Natural killer cell (primary cell): ENCODE measurements around the gene UGT2B7. TPM values are rescaled to one million over a fixed set of nuclear protein-coding genes. Genes with fewer than 3 reads are reported as not detected.
"Not testable (repeated sequence)": the region's sequence is repeated elsewhere in the genome, so short reads cannot be mapped to it uniquely, and the experiment has no call there.

Experiments
- ATAC-seq, 3 donors: fragments of 150-1000 bp in 2 of 3; fragments of 200-7000 bp in 1 of 3; cut with Tn5 transposase; 1 replicate in 1 of 3; 2 replicates in 2 of 3; pipeline ENCODE4 v1.10.0; 2021; ENCODE audit warnings: mild to moderate bottlenecking in 2 of 3, moderate library complexity in 2 of 3
- DNase-seq, 2 donors: peaks; one replicate each; pipeline versions ENCODE4 v3.0.0 to v3.0.0-alpha.2; 2013 to 2021; ENCODE audit warnings: mixed read lengths in 1 of 2
- H3K27ac ChIP-seq: one replicate; pipeline ENCODE4 v1.5.1; 2013; ENCODE audit warnings: mild to moderate bottlenecking, low read length
- H3K27me3 ChIP-seq: one replicate; pipeline ENCODE4 v1.6.1; 2013; ENCODE audit warnings: low read length; ENCODE audit not compliant: control insufficient read depth, insufficient read depth
- H3K36me3 ChIP-seq: one replicate; pipeline ENCODE4 v1.6.1; 2013; ENCODE audit warnings: low read length; ENCODE audit not compliant: control insufficient read depth, insufficient read depth
- H3K4me1 ChIP-seq: one replicate; pipeline ENCODE4 v1.6.1; 2013; ENCODE audit warnings: low read length; ENCODE audit not compliant: control insufficient read depth, insufficient read depth
- H3K4me3 ChIP-seq: one replicate; pipeline ENCODE4 v1.5.1; 2013; ENCODE audit warnings: low read length
- H3K9me3 ChIP-seq: one replicate; pipeline ENCODE4 v1.6.1; 2013; ENCODE audit warnings: low read length; ENCODE audit not compliant: control insufficient read depth, insufficient read depth
- H3K27ac Mint-ChIP-seq, 2 donors: one replicate each; pipeline ENCODE4 v1.8.0; 2022; ENCODE audit warnings: mild to moderate bottlenecking in 2 of 2, mixed read lengths in 2 of 2, moderate library complexity in 1 of 2
- H3K27me3 Mint-ChIP-seq, 2 donors: one replicate each; pipeline ENCODE4 v1.8.0; 2022; ENCODE audit warnings: low read depth in 2 of 2, mixed read lengths in 2 of 2
- H3K36me3 Mint-ChIP-seq: one replicate; pipeline ENCODE4 v1.8.0; 2022; ENCODE audit warnings: mixed read lengths
- H3K4me1 Mint-ChIP-seq, 2 donors: one replicate each; pipeline ENCODE4 v1.8.0; 2022; ENCODE audit warnings: mixed read lengths in 2 of 2
- H3K4me3 Mint-ChIP-seq: one replicate; pipeline ENCODE4 v1.8.0; 2022; ENCODE audit warnings: mild to moderate bottlenecking, moderate library complexity, mixed read lengths
- H3K9me3 Mint-ChIP-seq, 2 donors: one replicate each; pipeline ENCODE4 v1.8.0; 2022; ENCODE audit warnings: mixed read lengths in 2 of 2
- WGBS: methylation state at CpG from one replicate; pipeline ENCODE4 v1.1.7; 2013; ENCODE audit warnings: missing lambda C conversion rate; ENCODE audit not compliant: insufficient coverage; 5-methylcytosine and 5-hydroxymethylcytosine counted together
- intact Hi-C: fragments of 100-400 bp; cut with micrococcal nuclease; formaldehyde crosslinking; loops from one replicate; pipeline ENCODE4 v1.14.2; 2022
- total RNA-seq, 4 donors: library from RNA; stranded (reverse); fragments of 120-200 nt in 1 of 4; gene quantifications; one replicate each; pipeline versions ENCODE4 v1.2.3 to v1.2.4, GENCODE V29; 2013 to 2022
- TF ChIP-seq, protein P1 (sequence below): fragments of 200-600 bp; IDR thresholded peaks from one replicate; pipeline ENCODE4 v1.8.0; 2022; ENCODE audit warnings: antibody characterized with exemption

Gene UGT2B7
- not detected for total RNA-seq
- total RNA-seq (2013), result not detected

DNA sequence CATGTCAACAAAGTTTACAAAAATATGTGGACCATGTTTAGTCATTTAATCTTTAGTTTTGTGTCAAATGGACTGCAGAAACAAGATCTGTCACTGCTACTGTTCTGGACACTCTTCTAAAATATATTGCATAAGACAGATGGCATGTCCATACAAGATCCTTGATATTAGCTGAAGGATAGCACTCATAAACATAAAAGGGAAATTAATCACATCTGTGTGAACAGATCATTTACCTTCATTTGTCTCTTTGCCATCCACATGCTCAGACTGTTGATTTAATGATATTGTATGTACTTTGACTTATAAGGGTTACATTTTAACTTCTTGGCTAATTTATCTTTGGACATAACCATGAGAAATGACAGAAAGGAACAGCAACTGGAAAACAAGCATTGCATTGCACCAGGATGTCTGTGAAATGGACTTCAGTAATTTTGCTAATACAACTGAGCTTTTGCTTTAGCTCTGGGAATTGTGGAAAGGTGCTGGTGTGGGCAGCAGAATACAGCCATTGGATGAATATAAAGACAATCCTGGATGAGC, at the start of gene UGT2B7:
UGT2B7 (plus strand) TSS at position 364 of the 546 bp plus-strand sequence; CDS start at position 411, 47 bp downstream.
- ATAC-seq (no peak), DNase-seq (no peak)
- H3K27me3 Mint-ChIP-seq, result no peaks in the 10 kb centered on the region
- H3K4me3 Mint-ChIP-seq, result no peak within 1 kb of the TSS
- H3K4me1 Mint-ChIP-seq, result no peaks in the 10 kb centered on the region
- no peaks in the 10 kb centered on the region for H3K4me1 ChIP-seq
- H3K36me3 ChIP-seq, result no peaks in the 10 kb centered on the region
- H3K9me3 Mint-ChIP-seq, result peaks cover 6 to 7% of the 10 kb centered on the region in 2 donors
- intact Hi-C loops, result no loop called here
- H3K36me3 Mint-ChIP-seq, result no peaks in the 10 kb centered on the region
- H3K4me3 ChIP-seq, result no peak within 1 kb of the TSS
- no peak within 1 kb of the TSS for H3K27ac ChIP-seq
- H3K27ac Mint-ChIP-seq, result no peak within 1 kb of the TSS
- TF ChIP-seq, protein P1, sequence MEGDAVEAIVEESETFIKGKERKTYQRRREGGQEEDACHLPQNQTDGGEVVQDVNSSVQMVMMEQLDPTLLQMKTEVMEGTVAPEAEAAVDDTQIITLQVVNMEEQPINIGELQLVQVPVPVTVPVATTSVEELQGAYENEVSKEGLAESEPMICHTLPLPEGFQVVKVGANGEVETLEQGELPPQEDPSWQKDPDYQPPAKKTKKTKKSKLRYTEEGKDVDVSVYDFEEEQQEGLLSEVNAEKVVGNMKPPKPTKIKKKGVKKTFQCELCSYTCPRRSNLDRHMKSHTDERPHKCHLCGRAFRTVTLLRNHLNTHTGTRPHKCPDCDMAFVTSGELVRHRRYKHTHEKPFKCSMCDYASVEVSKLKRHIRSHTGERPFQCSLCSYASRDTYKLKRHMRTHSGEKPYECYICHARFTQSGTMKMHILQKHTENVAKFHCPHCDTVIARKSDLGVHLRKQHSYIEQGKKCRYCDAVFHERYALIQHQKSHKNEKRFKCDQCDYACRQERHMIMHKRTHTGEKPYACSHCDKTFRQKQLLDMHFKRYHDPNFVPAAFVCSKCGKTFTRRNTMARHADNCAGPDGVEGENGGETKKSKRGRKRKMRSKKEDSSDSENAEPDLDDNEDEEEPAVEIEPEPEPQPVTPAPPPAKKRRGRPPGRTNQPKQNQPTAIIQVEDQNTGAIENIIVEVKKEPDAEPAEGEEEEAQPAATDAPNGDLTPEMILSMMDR, result no peak
- peaks cover 6% of the 10 kb centered on the region for H3K9me3 ChIP-seq
- no peaks in the 10 kb centered on the region for H3K27me3 ChIP-seq

DNA sequence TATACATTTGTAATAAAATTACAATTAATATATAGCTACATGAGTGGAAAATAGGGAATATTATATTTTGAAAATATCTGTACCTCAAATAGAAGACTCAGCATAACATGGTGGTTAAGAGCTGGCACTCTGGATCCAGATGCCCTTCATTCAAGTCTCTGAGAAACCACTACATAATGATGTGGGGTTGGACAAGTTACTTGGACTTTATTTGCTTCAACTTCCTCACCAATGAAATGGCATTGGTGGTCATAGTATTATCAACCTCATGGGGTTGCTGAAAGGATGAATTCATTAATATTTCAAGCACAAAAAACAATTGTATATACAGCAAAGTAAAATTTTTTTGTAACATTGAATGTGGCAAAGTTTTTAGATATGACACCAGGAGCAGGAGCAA, 46.4 kb upstream of the UGT2B7 start:
- Histone ChIP-seq H3K9me3 (no peaks in the 10 kb centered on the region), H3K4me1 (no peaks in the 10 kb centered on the region), H3K36me3 (no peaks in the 10 kb centered on the region), H3K27me3 (no peaks in the 10 kb centered on the region), H3K27ac (no peak overlapping the region), H3K4me3 (no peak overlapping the region)
- peaks cover 4 to 14% of the 10 kb centered on the region in 2 donors for H3K9me3 Mint-ChIP-seq
- ATAC-seq (no peak), DNase-seq (no peak)
- H3K4me1 Mint-ChIP-seq, result no peaks in the 10 kb centered on the region
- no peaks in the 10 kb centered on the region for H3K27me3 Mint-ChIP-seq
- no peaks in the 10 kb centered on the region for H3K36me3 Mint-ChIP-seq
- TF ChIP-seq, protein P1, result no peak
- H3K27ac Mint-ChIP-seq, result no peak overlapping the region
- intact Hi-C loops, result no loop called here
- H3K4me3 Mint-ChIP-seq, result no peak overlapping the region

DNA sequence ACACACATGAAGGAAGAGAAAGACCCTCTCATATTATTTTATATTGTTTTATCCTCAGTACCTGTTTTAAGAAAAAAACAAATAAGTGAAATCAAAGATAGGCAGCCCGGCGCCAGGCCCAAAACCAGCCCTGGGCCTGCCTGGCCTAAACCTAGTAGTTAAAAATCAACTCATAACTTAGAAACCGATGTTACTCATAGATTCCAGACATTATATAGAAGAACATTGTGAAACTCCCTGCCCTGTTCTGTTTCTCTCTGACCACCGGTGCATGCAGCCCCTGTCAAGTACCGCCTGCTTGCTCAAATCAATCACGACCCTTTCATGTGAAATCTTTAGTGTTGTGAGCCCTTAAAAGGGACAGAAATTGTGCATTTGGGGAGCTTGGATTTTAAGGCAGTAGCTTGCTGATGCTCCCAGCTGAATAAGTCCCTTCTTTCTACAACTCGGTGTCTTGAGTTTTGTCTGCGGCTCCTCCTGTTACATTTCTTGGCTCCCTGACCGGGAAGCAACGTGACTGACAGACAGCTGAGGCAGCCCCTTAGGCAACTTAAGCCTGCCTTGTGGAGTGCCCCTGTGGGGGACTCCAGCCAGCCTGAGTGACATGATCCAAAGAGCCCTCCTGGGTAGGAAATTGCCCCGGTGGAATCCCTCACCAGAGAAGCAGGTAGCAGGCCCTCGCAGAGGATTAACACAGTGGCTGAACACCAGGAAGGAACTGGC, 45.3 kb upstream of the UGT2B7 start:
- H3K4me3 Mint-ChIP-seq, H3K27ac ChIP-seq, H3K36me3 Mint-ChIP-seq, H3K9me3 ChIP-seq, H3K36me3 ChIP-seq, intact Hi-C loops, H3K4me3 ChIP-seq, H3K4me1 ChIP-seq, H3K27me3 Mint-ChIP-seq, H3K27ac Mint-ChIP-seq, ATAC-seq, H3K27me3 ChIP-seq, DNase-seq, H3K4me1 Mint-ChIP-seq: not testable (repeated sequence)
- peaks cover 4 to 14% of the 10 kb centered on the region in 2 donors for H3K9me3 Mint-ChIP-seq
- WGBS, result 92% methylated on average over 12 of the region's 12 CpGs

DNA sequence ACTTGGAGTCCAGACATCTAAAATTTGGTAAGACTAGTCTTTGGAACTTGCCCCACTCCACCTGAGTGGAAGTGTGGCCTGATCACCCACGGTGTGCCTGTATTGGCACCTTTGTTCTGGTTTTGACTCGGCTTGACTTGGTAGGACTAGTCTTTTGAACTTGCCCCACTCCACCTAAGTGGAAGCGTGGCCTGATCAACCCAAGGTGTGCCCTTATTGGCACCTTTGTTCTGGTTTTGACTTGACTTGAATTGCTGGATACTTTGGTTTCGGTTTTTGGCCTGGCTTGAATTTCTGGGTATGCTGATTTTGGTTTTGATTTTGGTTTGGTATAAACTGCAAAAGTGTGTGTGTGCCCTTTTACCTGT, 44.7 kb upstream of the UGT2B7 start:
- H3K9me3 Mint-ChIP-seq, result peaks cover 4 to 14% of the 10 kb centered on the region in 2 donors
- TF ChIP-seq, protein P1, result no peak
- H3K36me3 ChIP-seq, result no peaks in the 10 kb centered on the region
- intact Hi-C loops, result no loop called here
- ATAC-seq (no peak), DNase-seq (no peak)
- H3K4me3 Mint-ChIP-seq, result no peak overlapping the region
- no peak overlapping the region for H3K27ac Mint-ChIP-seq
- H3K9me3 ChIP-seq, result no peaks in the 10 kb centered on the region
- H3K27me3 ChIP-seq, result no peaks in the 10 kb centered on the region
- 82% methylated on average over 4 of the region's 4 CpGs for WGBS
- no peaks in the 10 kb centered on the region for H3K27me3 Mint-ChIP-seq
- H3K4me3 ChIP-seq, result no peak overlapping the region
- no peaks in the 10 kb centered on the region for H3K36me3 Mint-ChIP-seq
- no peak overlapping the region for H3K27ac ChIP-seq
- no peaks in the 10 kb centered on the region for H3K4me1 ChIP-seq
- no peaks in the 10 kb centered on the region for H3K4me1 Mint-ChIP-seq

DNA sequence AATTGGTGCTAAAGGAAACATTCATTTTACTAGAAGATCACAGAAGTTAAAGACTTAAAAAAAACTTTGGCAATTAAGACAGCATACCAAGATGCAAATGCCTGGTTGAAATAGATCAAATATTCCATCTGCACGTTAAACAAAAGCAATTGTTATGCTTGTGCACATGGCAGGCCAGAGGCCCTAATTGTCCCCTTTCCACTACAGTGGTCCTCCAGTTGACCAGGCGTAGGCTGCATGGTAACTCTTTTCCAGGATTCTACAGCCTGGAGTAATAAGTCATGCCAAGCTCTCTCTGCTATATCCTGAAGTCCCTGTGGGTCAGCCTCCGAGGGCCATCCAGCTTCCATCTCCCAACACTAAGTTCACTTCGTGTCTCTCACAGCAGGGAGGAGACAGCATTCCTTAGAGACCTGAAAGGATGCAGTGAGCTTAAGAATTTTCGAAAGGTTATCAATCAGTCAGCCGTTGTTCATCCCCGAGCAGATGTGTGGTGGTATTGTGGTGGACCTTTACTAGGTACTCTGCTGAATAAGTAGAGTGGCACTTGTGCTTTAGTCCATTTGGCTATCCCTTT, 42.9 kb upstream of the UGT2B7 start:
- H3K4me1 ChIP-seq, H3K4me1 Mint-ChIP-seq, H3K9me3 ChIP-seq, H3K36me3 Mint-ChIP-seq, intact Hi-C loops, H3K4me3 ChIP-seq, H3K27me3 ChIP-seq, ATAC-seq, H3K27me3 Mint-ChIP-seq, DNase-seq, H3K27ac Mint-ChIP-seq, H3K36me3 ChIP-seq, H3K4me3 Mint-ChIP-seq, H3K27ac ChIP-seq: not testable (repeated sequence)
- H3K9me3 Mint-ChIP-seq, result peaks cover 6 to 14% of the 10 kb centered on the region in 2 donors
- 91% methylated on average over 6 of the region's 7 CpGs for WGBS

DNA sequence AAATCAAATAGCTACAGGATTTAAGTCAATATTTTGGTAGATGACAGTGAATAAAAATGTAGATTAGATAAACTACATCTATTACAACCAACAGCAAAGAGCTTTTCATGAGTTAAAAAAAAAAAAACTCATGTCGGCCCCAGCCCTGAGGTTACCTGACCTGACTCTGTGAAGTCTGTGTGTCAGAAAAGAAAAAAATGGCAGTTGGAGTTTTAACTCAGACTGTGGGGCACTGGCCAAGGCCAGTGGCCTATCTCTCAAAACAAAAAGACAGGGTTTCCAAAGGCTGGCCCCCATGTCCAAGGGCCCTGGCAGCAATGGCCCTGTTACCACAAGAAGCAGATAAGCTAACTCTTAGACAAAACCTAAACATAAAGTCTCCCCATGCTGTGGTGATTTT, 42.2 kb upstream of the UGT2B7 start:
- DNase-seq, H3K4me1 Mint-ChIP-seq, H3K9me3 ChIP-seq, H3K4me1 ChIP-seq, H3K36me3 ChIP-seq, intact Hi-C loops, H3K4me3 Mint-ChIP-seq, H3K27ac Mint-ChIP-seq, H3K27ac ChIP-seq, H3K27me3 Mint-ChIP-seq, H3K27me3 ChIP-seq, ATAC-seq, H3K4me3 ChIP-seq, H3K36me3 Mint-ChIP-seq: not testable (repeated sequence)
- 75% methylated on average over 1 of the region's 1 CpG for WGBS
- H3K9me3 Mint-ChIP-seq, result peaks cover 9 to 18% of the 10 kb centered on the region in 2 donors
